KOPT-K1 (cell line): ENCODE measurements around the gene TMEM11.

Source experiments
- H3K27ac ChIP-seq: fragments of 200-600 bp; sonication (generic); 2 replicates; pipeline ENCODE4 v1.5.1; 2016; ENCODE audit warnings: antibody characterized with exemption, mild to moderate bottlenecking, low read depth, low read length; ENCODE audit not compliant: poor library complexity, severe bottlenecking
- H3K36me3 ChIP-seq: fragments of 200-600 bp; sonication (generic); 2 replicates; pipeline ENCODE4 v1.5.1; 2017; ENCODE audit warnings: antibody characterized with exemption, mild to moderate bottlenecking, low read length, moderate library complexity; ENCODE audit not compliant: insufficient read depth
- H3K9me3 ChIP-seq: fragments of 200-600 bp; sonication (generic); 2 replicates; pipeline ENCODE4 v1.5.1; 2017; ENCODE audit warnings: antibody characterized with exemption, low read length, mild to moderate bottlenecking; ENCODE audit not compliant: insufficient read depth, poor library complexity, severe bottlenecking

TMEM11 gene

GRCh38 chr17:21247552-21248258 lies 33.7 kb upstream of the TMEM11 start:
- H3K27ac ChIP-seq = no peak overlapping the region
- no peaks in the 10 kb centered on the region for H3K9me3 ChIP-seq
- no peaks in the 10 kb centered on the region for H3K36me3 ChIP-seq

GRCh38 chr17:21246698-21247097 lies 32.7 kb upstream of the TMEM11 start:
- no peaks in the 10 kb centered on the region for H3K9me3 ChIP-seq
- no peaks in the 10 kb centered on the region for H3K36me3 ChIP-seq
- H3K27ac ChIP-seq = no peak overlapping the region

- Histone ChIP-seq H3K27ac (peak overlapping the region; percentile 59), H3K9me3 (no peaks in the 10 kb centered on the region), H3K36me3 (no peaks in the 10 kb centered on the region)
Measured at GRCh38 chr17:21245639-21246084, 31.7 kb upstream of the TMEM11 start.

- no peak overlapping the region for H3K27ac ChIP-seq
- H3K36me3 ChIP-seq = no peaks in the 10 kb centered on the region
- no peaks in the 10 kb centered on the region for H3K9me3 ChIP-seq
Measured at GRCh38 chr17:21243516-21244303, 29.7 kb upstream of the TMEM11 start.

- Histone ChIP-seq H3K27ac (no peak overlapping the region), H3K36me3 (no peaks in the 10 kb centered on the region), H3K9me3 (no peaks in the 10 kb centered on the region)
Measured at GRCh38 chr17:21242780-21243515, 29.0 kb upstream of the TMEM11 start.

GRCh38 chr17:21242026-21242697 lies 28.2 kb upstream of the TMEM11 start:
- Histone ChIP-seq H3K9me3 (no peaks in the 10 kb centered on the region), H3K36me3 (no peaks in the 10 kb centered on the region), H3K27ac (no peak overlapping the region)

GRCh38 chr17:21241564-21241963 lies 27.6 kb upstream of the TMEM11 start:
- Histone ChIP-seq H3K27ac (no peak overlapping the region), H3K9me3 (no peaks in the 10 kb centered on the region), H3K36me3 (no peaks in the 10 kb centered on the region)

- Histone ChIP-seq H3K9me3 (no peaks in the 10 kb centered on the region), H3K27ac (no peak overlapping the region), H3K36me3 (no peaks in the 10 kb centered on the region)
Measured at GRCh38 chr17:21240369-21241055, 26.6 kb upstream of the TMEM11 start.

GRCh38 chr17:21239680-21240368 lies 25.9 kb upstream of the TMEM11 start:
- Histone ChIP-seq H3K36me3 (no peaks in the 10 kb centered on the region), H3K27ac (no peak overlapping the region), H3K9me3 (no peaks in the 10 kb centered on the region)

GRCh38 chr17:21235921-21236320 lies 22.0 kb upstream of the TMEM11 start:
- Histone ChIP-seq H3K27ac (no peak overlapping the region), H3K36me3 (no peaks in the 10 kb centered on the region), H3K9me3 (no peaks in the 10 kb centered on the region)

GRCh38 chr17:21233581-21234347 lies 19.8 kb upstream of the TMEM11 start:
- Histone ChIP-seq H3K27ac (no peak overlapping the region), H3K36me3 (no peaks in the 10 kb centered on the region), H3K9me3 (no peaks in the 10 kb centered on the region)

- H3K36me3 ChIP-seq = no peaks in the 10 kb centered on the region
- no peak overlapping the region for H3K27ac ChIP-seq
- no peaks in the 10 kb centered on the region for H3K9me3 ChIP-seq
Measured at GRCh38 chr17:21232033-21232749, 18.2 kb upstream of the TMEM11 start.

GRCh38 chr17:21231533-21231932 lies 17.6 kb upstream of the TMEM11 start:
- Histone ChIP-seq H3K36me3 (no peaks in the 10 kb centered on the region), H3K9me3 (no peaks in the 10 kb centered on the region), H3K27ac (no peak overlapping the region)
